Endodermal cell (in vitro differentiated cells): Measurements from ENCODE around the gene STX8. TPM values are rescaled to one million over a fixed set of nuclear protein-coding genes. Genes with fewer than 3 reads are reported as not detected.

Experiments used
- DNase-seq: peaks from one replicate; pipeline ENCODE4 v3.0.0-alpha.2; 2017
- H3K27ac ChIP-seq: 2 replicates; pipeline ENCODE4 v1.5.1; 2013; ENCODE audit warnings: mild to moderate bottlenecking, low read depth, low read length, moderate library complexity
- H3K27me3 ChIP-seq: 2 replicates; pipeline ENCODE4 v1.6.1; 2013; ENCODE audit warnings: mild to moderate bottlenecking, low read length, moderate library complexity; ENCODE audit not compliant: insufficient read depth, control insufficient read depth, poor library complexity, severe bottlenecking
- H3K36me3 ChIP-seq: 2 replicates; pipeline ENCODE4 v1.7.0; 2013; ENCODE audit warnings: mild to moderate bottlenecking, low read length, moderate library complexity; ENCODE audit not compliant: control insufficient read depth, insufficient read depth
- H3K4me1 ChIP-seq: one replicate; pipeline ENCODE4 v1.7.0; 2013; ENCODE audit warnings: low read length; ENCODE audit not compliant: control insufficient read depth, insufficient read depth
- H3K4me3 ChIP-seq: 2 replicates; pipeline ENCODE4 v1.5.1; 2013; ENCODE audit warnings: mild to moderate bottlenecking, low read length, moderate library complexity
- H3K9ac ChIP-seq: 2 replicates; pipeline ENCODE4 v1.6.1; 2013; ENCODE audit warnings: mild to moderate bottlenecking, low read length, moderate library complexity; ENCODE audit not compliant: poor library complexity, severe bottlenecking; ENCODE audit errors: extremely low read depth
- H3K9me3 ChIP-seq: 2 replicates; pipeline ENCODE4 v1.6.1; 2013; ENCODE audit warnings: mild to moderate bottlenecking, low read length, moderate library complexity; ENCODE audit not compliant: control insufficient read depth
- H3K27ac Mint-ChIP-seq: 2 replicates; pipeline ENCODE4 v1.8.0; 2020; ENCODE audit warnings: mixed read lengths
- H3K27me3 Mint-ChIP-seq: 2 replicates; pipeline ENCODE4 v1.8.0; 2021; ENCODE audit warnings: mild to moderate bottlenecking, mixed read lengths; ENCODE audit not compliant: insufficient read depth
- H3K36me3 Mint-ChIP-seq: 2 replicates; pipeline ENCODE4 v1.8.0; 2020; ENCODE audit warnings: low read depth, mixed read lengths
- H3K4me1 Mint-ChIP-seq: 2 replicates; pipeline ENCODE4 v1.8.0; 2020; ENCODE audit warnings: mixed read lengths
- H3K4me3 Mint-ChIP-seq: 2 replicates; pipeline ENCODE4 v1.8.0; 2020; ENCODE audit warnings: mild to moderate bottlenecking, moderate library complexity, mixed read lengths
- H3K9me3 Mint-ChIP-seq: 2 replicates; pipeline ENCODE4 v1.8.0; 2020; ENCODE audit warnings: mild to moderate bottlenecking, mixed read lengths
- WGBS, 2 experiments: methylation state at CpG; one replicate each; pipeline versions ENCODE4 v1.1.5 to v1.1.7; 2013; ENCODE audit warnings: missing lambda C conversion rate in 2 of 2, mixed read lengths in 1 of 2; ENCODE audit not compliant: insufficient coverage in 1 of 2, insufficient read length in 1 of 2; 5-methylcytosine and 5-hydroxymethylcytosine counted together
- total RNA-seq, 2 donors: library from RNA; stranded (reverse); fragmentation: NEBNext Ultra II Directional in 1 of 2; extraction: Animal tissue kit (Norgen Biotek cat#: 25700) in 1 of 2; gene quantifications; 2 replicates in 1 of 2; 3 replicates in 1 of 2; pipeline ENCODE4 v1.2.1, GENCODE V29; 2021
- TF ChIP-seq, protein P1 (sequence below): fragments of 200-600 bp; sonication (generic); conservative IDR thresholded peaks from 2 replicates; pipeline ENCODE4 v1.5.0; 2021; ENCODE audit warnings: antibody characterized with exemption, mild to moderate bottlenecking

Gene STX8
- total RNA-seq, 2 donors from 2014 or later, result 82.5 to 98.2 TPM

DNA sequence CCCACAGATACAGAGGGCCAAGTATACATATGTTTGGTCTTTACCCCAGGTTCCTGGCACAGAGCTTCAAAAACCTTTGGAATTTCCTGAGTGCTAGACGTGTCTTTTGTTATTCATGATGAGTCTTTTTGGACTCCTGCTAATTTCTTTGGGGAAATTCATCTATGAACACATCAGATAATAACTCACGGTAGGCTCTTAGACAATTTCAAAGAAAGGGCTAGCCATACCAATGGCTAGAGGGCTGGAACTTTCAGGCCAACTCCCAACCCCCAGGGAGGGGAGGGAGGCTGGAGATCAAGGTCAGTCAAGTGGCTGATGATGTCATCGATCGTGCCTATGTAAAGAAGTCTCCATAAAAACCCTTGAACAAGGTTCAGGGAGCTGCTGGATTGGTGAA lies 101.9 kb downstream of the STX8 start:
- Mint-ChIP-seq H3K27me3 (no peaks in the 10 kb centered on the region), H3K36me3 (peaks cover 13% of the 10 kb centered on the region), H3K27ac (no peak overlapping the region), H3K9me3 (no peaks in the 10 kb centered on the region), H3K4me1 (peaks cover 11% of the 10 kb centered on the region), H3K4me3 (no peak overlapping the region)
- Histone ChIP-seq H3K4me1 (no peaks in the 10 kb centered on the region), H3K4me3 (no peak overlapping the region), H3K9me3 (no peaks in the 10 kb centered on the region), H3K27me3 (no peaks in the 10 kb centered on the region), H3K9ac (no peak overlapping the region), H3K36me3 (no peaks in the 10 kb centered on the region), H3K27ac (no peak overlapping the region)
- DNase-seq, result no peak
- WGBS, 2 experiments, result 88% methylated on average over 4 of the region's 4 CpGs; no CpG with 5 or more reads in 1 of the 2 experiments
- TF ChIP-seq, protein P1, sequence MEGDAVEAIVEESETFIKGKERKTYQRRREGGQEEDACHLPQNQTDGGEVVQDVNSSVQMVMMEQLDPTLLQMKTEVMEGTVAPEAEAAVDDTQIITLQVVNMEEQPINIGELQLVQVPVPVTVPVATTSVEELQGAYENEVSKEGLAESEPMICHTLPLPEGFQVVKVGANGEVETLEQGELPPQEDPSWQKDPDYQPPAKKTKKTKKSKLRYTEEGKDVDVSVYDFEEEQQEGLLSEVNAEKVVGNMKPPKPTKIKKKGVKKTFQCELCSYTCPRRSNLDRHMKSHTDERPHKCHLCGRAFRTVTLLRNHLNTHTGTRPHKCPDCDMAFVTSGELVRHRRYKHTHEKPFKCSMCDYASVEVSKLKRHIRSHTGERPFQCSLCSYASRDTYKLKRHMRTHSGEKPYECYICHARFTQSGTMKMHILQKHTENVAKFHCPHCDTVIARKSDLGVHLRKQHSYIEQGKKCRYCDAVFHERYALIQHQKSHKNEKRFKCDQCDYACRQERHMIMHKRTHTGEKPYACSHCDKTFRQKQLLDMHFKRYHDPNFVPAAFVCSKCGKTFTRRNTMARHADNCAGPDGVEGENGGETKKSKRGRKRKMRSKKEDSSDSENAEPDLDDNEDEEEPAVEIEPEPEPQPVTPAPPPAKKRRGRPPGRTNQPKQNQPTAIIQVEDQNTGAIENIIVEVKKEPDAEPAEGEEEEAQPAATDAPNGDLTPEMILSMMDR, result no peak

GRCh38 chr17:9472541-9472940 lies 103.1 kb downstream of the STX8 start:
- 96 to 100% methylated on average over 2 to 3 of the region's 3 CpGs for WGBS, 2 experiments
- no peaks in the 10 kb centered on the region for H3K27me3 Mint-ChIP-seq
- DNase-seq, result no peak
- no peak overlapping the region for H3K4me3 ChIP-seq
- H3K4me1 Mint-ChIP-seq, result peaks cover 14% of the 10 kb centered on the region
- no peaks in the 10 kb centered on the region for H3K36me3 ChIP-seq
- no peaks in the 10 kb centered on the region for H3K4me1 ChIP-seq
- H3K27me3 ChIP-seq, result no peaks in the 10 kb centered on the region
- H3K36me3 Mint-ChIP-seq, result peaks cover 13% of the 10 kb centered on the region
- H3K9me3 ChIP-seq, result no peaks in the 10 kb centered on the region
- H3K9me3 Mint-ChIP-seq, result no peaks in the 10 kb centered on the region
- H3K27ac ChIP-seq, result no peak overlapping the region
- peak overlapping the region; percentile 6 for H3K9ac ChIP-seq
- H3K27ac Mint-ChIP-seq, result no peak overlapping the region
- TF ChIP-seq, protein P1, result no peak
- no peak overlapping the region for H3K4me3 Mint-ChIP-seq

- Mint-ChIP-seq H3K4me3 (no peak overlapping the region), H3K4me1 (peaks cover 14% of the 10 kb centered on the region), H3K36me3 (peaks cover 13% of the 10 kb centered on the region), H3K9me3 (no peaks in the 10 kb centered on the region), H3K27me3 (no peaks in the 10 kb centered on the region), H3K27ac (no peak overlapping the region)
- Histone ChIP-seq H3K9me3 (no peaks in the 10 kb centered on the region), H3K4me3 (no peak overlapping the region), H3K4me1 (no peaks in the 10 kb centered on the region), H3K27ac (no peak overlapping the region), H3K36me3 (no peaks in the 10 kb centered on the region), H3K27me3 (no peaks in the 10 kb centered on the region), H3K9ac (no peak overlapping the region)
- TF ChIP-seq, protein P1, result no peak
- WGBS, 2 experiments, result 95 to 97% methylated on average over 4 to 5 of the region's 5 CpGs
- no peak for DNase-seq
These were observed 103.5 kb downstream of the STX8 start for GRCh38 chr17:9472094-9472493.
